Prostate gland (tissue), 2 donors: ENCODE results near the gene TUBA1B. TPM values are rescaled to one million over a fixed set of nuclear protein-coding genes. Genes with fewer than 3 reads are reported as not detected.

ENCODE experiments used
- DNase-seq: peaks from one replicate; pipeline ENCODE4 v3.0.0-alpha.2; 2019; ENCODE audit warnings: low spot score
- H3K27ac ChIP-seq, 2 donors: fragments of 200-600 bp; sonication (generic); 2 replicates each; pipeline ENCODE4 v1.5.1; 2017 to 2019
- H3K27me3 ChIP-seq: fragments of 200-600 bp; sonication (generic); replicated peaks from 2 replicates; pipeline ENCODE4 v1.5.1; 2019; ENCODE audit not compliant: insufficient read depth
- H3K36me3 ChIP-seq, 2 donors: fragments of 200-600 bp; sonication (generic); 1 replicate in 1 of 2; 2 replicates in 1 of 2; pipeline versions ENCODE4 v1.5.1 to v1.8.1; 2017 to 2019
- H3K4me1 ChIP-seq: fragments of 200-600 bp; sonication (generic); replicated peaks from 2 replicates; pipeline ENCODE4 v1.5.1; 2019
- H3K4me3 ChIP-seq, 2 donors: fragments of 200-600 bp; sonication (generic); 2 replicates each; pipeline ENCODE4 v1.5.1; 2017 to 2019
- H3K9me3 ChIP-seq: fragments of 200-600 bp; sonication (generic); 2 replicates; pipeline ENCODE4 v1.5.1; 2017
- POLR2A ChIP-seq: fragments of 450-650 bp; IDR thresholded peaks from one replicate; pipeline ENCODE4 v1.6.1; 2016; ENCODE audit warnings: antibody characterized with exemption, mild to moderate bottlenecking
- POLR2AphosphoS5 ChIP-seq: sonication (generic); formaldehyde crosslinking; IDR thresholded peaks from one replicate; pipeline ENCODE4 v1.6.1; 2017; ENCODE audit warnings: antibody characterized with exemption
- WGBS: methylation state at CpG from one replicate; pipeline ENCODE4 v1.1.5; 2018; 5-methylcytosine and 5-hydroxymethylcytosine counted together
- intact Hi-C: fragments of 100-400 bp; cut with DNase I; formaldehyde crosslinking; loops from one replicate; pipeline ENCODE4 v1.14.2; 2022
- small RNA-seq, 2 donors: library from RNA; depleted of rRNA; stranded (forward); fragments of <200 nt; gene quantifications; one replicate each; pipeline ENCODE3, GENCODE V24; 2016
- total RNA-seq, 2 donors: library from RNA; depleted of rRNA; stranded (reverse); fragments of >200 nt; gene quantifications; one replicate each; pipeline ENCODE4 v1.1.0, GENCODE V29; 2016
- TF ChIP-seq, protein P1 (sequence below), 4 experiments: fragments of 200-600 bp in 2 of 4; fragments of 450-650 bp in 2 of 4; sonication (generic) in 2 of 4; IDR thresholded peaks; 1 replicate in 3 of 4; 2 replicates in 1 of 4; pipeline ENCODE4 v1.5.1; 2016 to 2019; ENCODE audit warnings: antibody characterized with exemption in 4 of 4, mild to moderate bottlenecking in 2 of 4, moderate library complexity in 2 of 4

TUBA1B gene
- total RNA-seq, 2 donors from 2014 or later, result 292 to 922 TPM

GRCh38 chr12:49084438-49084837 is 46.8 kb downstream of the TUBA1B start:
- Histone ChIP-seq H3K36me3 (no peaks in the 10 kb centered on the region), H3K27ac (no peak overlapping the region), H3K4me3 (no peak overlapping the region), H3K4me1 (no peaks in the 10 kb centered on the region), H3K27me3 (peaks cover 5% of the 10 kb centered on the region), H3K9me3 (no peaks in the 10 kb centered on the region)
- TF ChIP-seq POLR2A (no peak), POLR2AphosphoS5 (no peak)
- TF ChIP-seq, protein P1, sequence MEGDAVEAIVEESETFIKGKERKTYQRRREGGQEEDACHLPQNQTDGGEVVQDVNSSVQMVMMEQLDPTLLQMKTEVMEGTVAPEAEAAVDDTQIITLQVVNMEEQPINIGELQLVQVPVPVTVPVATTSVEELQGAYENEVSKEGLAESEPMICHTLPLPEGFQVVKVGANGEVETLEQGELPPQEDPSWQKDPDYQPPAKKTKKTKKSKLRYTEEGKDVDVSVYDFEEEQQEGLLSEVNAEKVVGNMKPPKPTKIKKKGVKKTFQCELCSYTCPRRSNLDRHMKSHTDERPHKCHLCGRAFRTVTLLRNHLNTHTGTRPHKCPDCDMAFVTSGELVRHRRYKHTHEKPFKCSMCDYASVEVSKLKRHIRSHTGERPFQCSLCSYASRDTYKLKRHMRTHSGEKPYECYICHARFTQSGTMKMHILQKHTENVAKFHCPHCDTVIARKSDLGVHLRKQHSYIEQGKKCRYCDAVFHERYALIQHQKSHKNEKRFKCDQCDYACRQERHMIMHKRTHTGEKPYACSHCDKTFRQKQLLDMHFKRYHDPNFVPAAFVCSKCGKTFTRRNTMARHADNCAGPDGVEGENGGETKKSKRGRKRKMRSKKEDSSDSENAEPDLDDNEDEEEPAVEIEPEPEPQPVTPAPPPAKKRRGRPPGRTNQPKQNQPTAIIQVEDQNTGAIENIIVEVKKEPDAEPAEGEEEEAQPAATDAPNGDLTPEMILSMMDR (IDR thresholded peaks at IDR 0.05), result no peak
- 99% methylated on average over 3 of the region's 3 CpGs for WGBS
- DNase-seq, result no peak
- intact Hi-C loops, result loop anchor here (10.0 kb wide), 1 partner anchor 100 kb away; the partner anchor contains the start of gene TUBA1A

DNA sequence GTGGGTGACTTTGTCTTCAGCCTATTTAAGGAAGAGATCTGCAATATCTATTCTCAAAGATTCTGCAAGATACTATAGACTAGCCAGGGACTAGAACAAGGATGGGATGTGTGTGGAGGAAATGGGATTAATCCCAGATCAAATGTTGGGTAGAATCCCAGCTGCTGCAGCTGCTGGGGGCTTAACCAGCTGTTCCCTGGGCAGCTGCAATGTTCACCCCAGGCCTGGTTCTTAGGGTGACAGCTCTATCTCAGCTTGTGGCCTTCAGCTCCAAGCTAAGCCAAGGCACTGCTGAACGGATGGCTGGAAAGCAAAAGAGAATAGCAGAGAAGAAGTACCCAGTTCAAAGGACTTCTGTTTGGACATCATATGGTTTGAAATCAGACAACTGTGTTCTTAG is 51.4 kb downstream of the TUBA1B start:
- Histone ChIP-seq H3K4me1 (no peaks in the 10 kb centered on the region), H3K36me3 (no peaks in the 10 kb centered on the region), H3K27me3 (no peaks in the 10 kb centered on the region), H3K4me3 (no peak overlapping the region), H3K27ac (no peak overlapping the region), H3K9me3 (no peaks in the 10 kb centered on the region)
- WGBS, result 88% methylated on average over 1 of the region's 1 CpG
- intact Hi-C loops, result loop anchor here (10.0 kb wide), 1 partner anchor 105 kb away; the partner anchor contains the start of gene TUBA1A
- DNase-seq, result no peak
- TF ChIP-seq, protein P1 (IDR thresholded peaks at IDR 0.05), result no peak
- no peak for TF ChIP-seq POLR2AphosphoS5
- TF ChIP-seq POLR2A, result no peak

Small RNA genes lying within 50 kb of the gene (small RNA-seq; reads per million reads assigned to genes)
- 0 reads per million in 2 donors for gene RF00019

Other genes with a start within 250 kb of the TUBA1B start
- gene FKBP11, start 205.9 kb downstream of the TUBA1B start, total RNA-seq, result 10 to 100 TPM; 12.1 to 33.1 TPM
- 10 to 100 TPM; 87.6 to 92.4 TPM for gene ARF3, start 173.9 kb downstream of the TUBA1B start, total RNA-seq
- 1 to 10 TPM in 1 of 2 donors, not detected in 1; 1.1 TPM for gene WNT10B, start 159.7 kb downstream of the TUBA1B start, total RNA-seq
- gene WNT1, start 153.1 kb downstream of the TUBA1B start, total RNA-seq, result not detected
- 1 to 10 TPM in 1 of 2 donors, not detected in 1; 1.0 TPM for gene DDN, start 132.0 kb downstream of the TUBA1B start, total RNA-seq
- gene PRKAG1, start 112.6 kb downstream of the TUBA1B start, total RNA-seq, result 10 to 100 TPM; 53.9 to 55.4 TPM
- gene KMT2D, start 70.6 kb downstream of the TUBA1B start, total RNA-seq, result 10 to 100 TPM; 82.7 to 99.7 TPM
- gene RHEBL1, start 61.4 kb downstream of the TUBA1B start, total RNA-seq, result 1 to 10 TPM; 1.1 to 2.3 TPM
- gene DHH, start 36.6 kb downstream of the TUBA1B start, total RNA-seq, result 100 to 1,000 TPM in 1 of 2 donors, under 1 TPM in 1; 0.18 to 114 TPM
- gene LMBR1L, start 20.5 kb downstream of the TUBA1B start, total RNA-seq, result 100 to 1,000 TPM in 1 of 2 donors, 10 to 100 TPM in 1; 25.2 to 143 TPM
- gene TUBA1A, start 57.7 kb upstream of the TUBA1B start, total RNA-seq, result 100 to 1,000 TPM in 1 of 2 donors, 10 to 100 TPM in 1; 81.6 to 253 TPM
- gene TUBA1C, start 133.7 kb upstream of the TUBA1B start, total RNA-seq, result 10 to 100 TPM; 81.9 to 85.6 TPM
- gene PRPH, start 163.8 kb upstream of the TUBA1B start, total RNA-seq, result 10 to 100 TPM in 1 of 2 donors, 1 to 10 TPM in 1; 1.4 to 11.4 TPM
- 1 to 10 TPM in 1 of 2 donors, under 1 TPM in 1; 0.46 to 5.2 TPM for gene TROAP, start 191.9 kb upstream of the TUBA1B start, total RNA-seq
- gene C1QL4, start 205.8 kb upstream of the TUBA1B start, total RNA-seq, result 1 to 10 TPM in 1 of 2 donors, not detected in 1; 1.3 TPM
- gene DNAJC22, start 215.5 kb upstream of the TUBA1B start, total RNA-seq, result 1 to 10 TPM in 1 of 2 donors, under 1 TPM in 1; 0.23 to 4.3 TPM
- 10 to 100 TPM; 30.1 to 34.2 TPM for gene SPATS2, start 236.1 kb upstream of the TUBA1B start, total RNA-seq